ENCODE results near the gene NFX1.
A peak's percentile ranks its signal among the peaks of the same experiment; 100 is the strongest.
"Not testable (repeated sequence)": the region's sequence is repeated elsewhere in the genome, so short reads cannot be mapped to it uniquely, and the experiment has no call there.

Gene NFX1

DNA sequence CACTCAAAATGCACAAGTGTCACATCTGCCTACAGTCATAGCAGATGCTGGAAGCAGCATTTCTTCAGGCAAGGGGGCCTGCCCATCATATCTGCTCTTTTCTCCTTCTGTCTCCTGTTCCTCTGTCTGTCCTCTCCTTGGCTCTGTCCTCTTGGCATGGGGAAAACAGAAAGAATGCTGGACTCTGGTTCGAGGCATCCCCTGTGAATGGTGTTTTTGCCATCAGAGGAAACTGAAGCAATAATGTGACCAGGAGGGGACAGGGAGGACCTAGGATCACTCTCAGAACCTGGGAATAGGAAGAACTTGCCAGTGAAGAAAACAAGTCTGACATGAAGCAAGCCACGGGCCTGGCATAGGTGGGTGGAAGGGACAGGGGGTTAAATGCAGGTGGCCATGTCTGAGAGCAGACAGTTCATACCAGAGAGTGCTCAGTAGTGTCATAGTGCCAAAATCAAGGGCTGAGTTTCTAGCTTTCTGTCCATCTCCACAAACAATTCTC, 76.7 kb downstream of the NFX1 start:
- DNase-seq, result no peak

DNA sequence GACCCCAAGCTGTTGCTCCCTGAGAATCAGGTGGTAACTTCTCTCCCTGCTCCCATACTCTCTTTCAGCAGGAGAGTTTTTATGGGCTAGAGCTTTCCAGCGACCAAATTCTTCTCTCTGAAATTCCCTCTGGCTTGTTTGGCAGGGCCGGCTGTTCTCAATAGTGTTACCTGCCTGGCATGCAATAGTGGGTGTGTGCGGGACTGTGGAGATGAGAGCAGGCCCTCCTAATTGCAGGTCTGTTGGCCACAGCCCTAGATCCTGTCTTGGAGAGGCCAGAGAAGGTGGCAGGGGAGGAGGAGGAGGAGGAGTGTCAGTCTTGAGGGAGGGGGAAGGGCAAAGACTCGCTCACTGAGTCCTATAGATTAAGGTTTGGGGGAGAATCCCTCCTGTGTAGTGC, 82.6 kb downstream of the NFX1 start:
- no peak for DNase-seq

GRCh38 chr9:33374190-33374589, 83.9 kb downstream of the NFX1 start:
- DNase-seq, result no peak

DNA sequence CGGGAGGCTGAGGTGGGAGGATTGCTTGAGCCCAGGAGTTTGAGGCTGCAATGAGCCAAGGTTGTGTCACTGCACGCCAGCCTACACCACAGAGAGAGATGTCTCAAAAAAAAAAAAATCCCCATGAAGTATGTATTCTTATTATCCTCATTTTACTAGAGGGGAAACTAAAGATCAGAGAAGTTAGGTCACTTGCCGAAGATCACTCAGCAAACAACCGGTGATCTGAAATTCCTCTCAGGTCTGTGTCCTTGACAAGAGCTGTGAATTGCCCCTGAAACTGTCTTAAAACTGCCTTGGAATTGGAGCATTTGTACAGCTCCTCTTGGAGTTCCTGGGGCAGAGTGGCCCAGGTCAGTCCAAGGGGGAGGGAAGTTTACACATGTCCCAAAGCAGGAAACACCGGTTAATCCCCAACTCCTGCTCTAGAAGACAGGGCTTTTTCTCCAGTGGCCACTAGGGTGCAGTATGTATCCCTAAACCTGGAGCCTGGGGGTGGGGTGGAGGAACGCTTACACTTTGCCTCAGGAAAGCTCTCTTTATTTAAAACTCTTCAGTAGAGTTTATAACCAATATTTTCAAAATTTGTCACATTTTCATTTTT, 84.4 kb downstream of the NFX1 start:
- DNase-seq, result peak; percentile 82

- no peak for DNase-seq
Measured at GRCh38 chr9:33375238-33375840, 85.0 kb downstream of the NFX1 start.

GRCh38 chr9:33375841-33376321, 85.6 kb downstream of the NFX1 start:
- DNase-seq, result no peak

DNA sequence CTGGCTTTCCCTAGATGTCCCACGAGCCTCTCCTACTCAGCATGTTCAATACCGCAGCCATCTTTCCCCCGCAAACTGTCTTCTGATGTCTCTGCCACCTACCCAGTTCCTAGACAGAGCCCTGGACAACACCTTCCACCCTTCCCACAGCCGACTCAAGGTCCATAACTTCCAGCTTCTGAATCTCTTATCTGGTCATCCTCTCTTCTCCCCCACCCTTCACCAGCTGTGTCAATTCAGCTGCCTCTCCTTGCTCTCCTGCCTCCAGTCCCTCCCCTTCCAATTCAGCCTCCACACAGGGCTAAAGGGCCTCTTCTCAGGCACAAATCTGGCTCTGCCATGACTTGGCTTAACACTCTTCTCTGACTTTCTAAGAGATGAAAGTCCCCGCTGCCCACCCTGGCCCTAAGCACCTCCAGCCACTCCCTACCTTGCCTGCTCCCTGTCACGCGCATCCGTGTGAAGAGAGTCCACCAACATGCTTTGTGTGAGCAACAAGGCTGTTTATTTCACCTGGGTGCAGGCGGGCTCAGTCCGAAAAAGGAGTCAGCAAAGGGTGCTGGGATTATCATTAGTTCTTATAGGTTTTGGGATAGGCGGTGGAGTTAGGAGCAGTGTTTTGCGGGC, 86.9 kb downstream of the NFX1 start:
- DNase-seq, result no peak

DNA sequence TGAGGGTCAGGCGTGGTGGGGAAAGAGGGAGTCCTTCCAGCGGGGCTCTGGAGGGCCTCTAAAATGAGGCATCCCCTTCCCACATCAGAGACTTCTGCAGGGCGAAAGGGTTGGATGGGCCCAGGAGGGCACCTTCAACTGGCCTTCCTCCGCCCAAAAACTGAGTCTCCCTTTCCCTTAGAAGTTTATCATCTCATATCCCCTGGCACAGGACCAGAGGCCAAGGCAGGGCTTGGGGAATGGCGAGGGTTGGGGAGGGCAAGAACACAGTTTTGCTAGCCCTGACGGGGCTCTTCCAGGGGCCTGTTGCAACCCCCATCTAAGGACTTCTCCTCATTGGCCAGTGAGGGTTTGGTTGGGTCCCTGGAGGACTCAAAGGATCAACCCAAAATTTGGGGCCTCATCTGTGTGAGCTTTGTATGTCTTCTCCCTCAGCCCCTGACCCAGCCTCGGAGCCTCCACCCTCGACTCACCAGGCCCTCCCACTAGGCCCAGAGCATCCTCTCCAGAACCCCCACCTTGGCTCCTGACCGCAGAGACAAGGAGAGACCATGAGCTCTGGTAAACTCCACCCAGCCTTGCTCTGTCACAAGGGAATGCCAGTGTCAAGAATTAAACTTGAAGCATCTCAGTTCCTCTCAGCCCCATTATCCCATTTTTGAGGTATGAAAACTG, 87.9 kb downstream of the NFX1 start:
- DNase-seq, result no peak

GRCh38 chr9:33379666-33380389, 89.5 kb downstream of the NFX1 start:
- DNase-seq, result no peak

DNA sequence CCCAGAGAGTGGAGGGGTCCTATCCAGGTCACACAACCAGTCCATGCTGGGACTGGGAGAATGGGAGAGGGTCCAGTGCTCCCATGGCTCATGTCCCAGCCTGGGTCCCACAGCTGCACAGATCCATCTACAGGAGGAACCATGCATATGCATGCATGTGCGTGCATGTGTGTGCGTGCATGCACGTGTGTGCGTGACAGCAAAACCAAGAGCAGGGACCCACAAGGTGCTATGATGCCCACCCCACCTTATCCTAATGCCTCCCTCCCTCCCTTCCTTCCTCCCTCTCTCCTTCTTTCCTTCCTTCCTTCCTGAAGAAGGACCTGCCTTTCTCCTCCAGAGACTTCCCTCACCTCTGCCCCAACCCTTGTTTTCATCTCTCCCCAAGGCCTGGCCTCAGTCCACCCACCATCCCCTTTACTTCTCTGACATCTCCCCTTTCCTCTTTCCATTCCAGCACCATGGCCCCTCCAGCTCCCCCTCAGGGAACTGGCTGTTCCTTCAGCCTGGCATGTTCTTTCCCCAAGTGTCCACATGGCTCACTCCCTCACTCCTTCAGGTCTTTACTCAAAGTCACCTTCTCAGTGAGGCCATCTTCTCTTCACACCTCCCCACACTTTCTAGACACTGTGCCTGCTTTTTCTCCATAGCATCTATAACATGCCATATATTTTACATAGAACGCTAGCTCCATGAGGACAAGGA, 90.2 kb downstream of the NFX1 start:
- DNase-seq, result no peak

- DNase-seq, result no peak
Measured at GRCh38 chr9:33381231-33381791, 91.0 kb downstream of the NFX1 start.

GRCh38 chr9:33382397-33382796, 92.1 kb downstream of the NFX1 start:
- DNase-seq, result not testable (repeated sequence)

GRCh38 chr9:33383396-33383795, 93.1 kb downstream of the NFX1 start:
- DNase-seq, result not testable (repeated sequence)

- not testable (repeated sequence) for DNase-seq
Measured at GRCh38 chr9:33385536-33385935, 95.2 kb downstream of the NFX1 start.

- DNase-seq, result not testable (repeated sequence)
Measured at GRCh38 chr9:33385979-33386640, 95.8 kb downstream of the NFX1 start.

- DNase-seq, result not testable (repeated sequence)
Measured at GRCh38 chr9:33386641-33386996, 96.3 kb downstream of the NFX1 start.

GRCh38 chr9:33386998-33387397, 96.7 kb downstream of the NFX1 start:
- DNase-seq, result not testable (repeated sequence)

DNA sequence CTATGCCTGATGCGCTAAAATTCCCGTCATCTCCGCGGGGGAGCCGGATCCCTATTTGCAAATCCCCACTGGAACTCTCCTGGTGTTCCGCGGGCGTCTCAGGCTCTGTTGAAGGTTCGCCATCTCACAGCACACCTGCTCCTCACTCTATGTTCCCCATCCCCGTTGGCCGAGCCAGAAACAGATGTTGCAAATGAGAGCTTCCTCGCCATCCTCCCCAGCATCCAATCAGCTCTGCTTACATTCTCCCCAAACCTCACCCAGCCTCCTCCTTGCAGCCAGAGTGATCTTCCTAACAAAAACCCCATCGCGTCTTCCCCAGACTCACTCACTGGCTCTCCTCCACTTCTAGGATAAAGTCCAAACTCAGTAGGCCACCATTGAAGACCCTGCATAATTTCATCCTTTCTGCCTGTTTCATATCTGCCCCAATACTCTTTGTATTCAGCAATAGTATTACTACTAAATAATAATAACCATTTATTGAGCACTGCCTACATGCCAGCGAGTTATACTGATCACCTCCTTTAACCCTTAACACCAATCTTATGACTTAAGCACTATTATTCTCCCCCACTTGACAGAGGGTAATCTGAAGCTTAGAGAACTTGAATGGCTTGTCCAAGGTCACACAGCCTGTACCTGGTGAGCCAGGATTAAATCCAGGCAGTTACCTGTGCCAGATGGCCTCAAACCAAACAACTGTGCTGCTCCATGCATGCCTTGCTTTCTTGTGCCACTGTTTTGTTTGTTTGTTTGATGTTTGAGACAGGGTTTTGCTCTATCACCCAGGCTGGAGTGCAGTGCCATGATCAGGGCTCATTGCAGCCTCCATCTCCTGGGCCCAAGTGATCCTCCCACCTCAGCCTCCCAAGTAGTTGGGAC, 98.0 kb downstream of the NFX1 start:
- no peak for DNase-seq

- peak; percentile 86 for DNase-seq
Measured at GRCh38 chr9:33391111-33391771, 100.9 kb downstream of the NFX1 start.

- DNase-seq, result not testable (repeated sequence)
Measured at GRCh38 chr9:33392591-33393021, 102.3 kb downstream of the NFX1 start.

Measured in femur (tissue), 1 donor.